Stimulated activated CD8-positive, alpha-beta memory T cell treated with anti-CD3 and anti-CD28 coated beads, Interleukin-15, amount 100 ng/mL, for 1 hour (primary cell): ENCODE results near the gene NDRG4.

ENCODE experiments used
- DNase-seq: peaks from one replicate; pipeline ENCODE4 v3.0.0-alpha.2; 2020; ENCODE audit warnings: low read depth

Gene NDRG4, protein sequence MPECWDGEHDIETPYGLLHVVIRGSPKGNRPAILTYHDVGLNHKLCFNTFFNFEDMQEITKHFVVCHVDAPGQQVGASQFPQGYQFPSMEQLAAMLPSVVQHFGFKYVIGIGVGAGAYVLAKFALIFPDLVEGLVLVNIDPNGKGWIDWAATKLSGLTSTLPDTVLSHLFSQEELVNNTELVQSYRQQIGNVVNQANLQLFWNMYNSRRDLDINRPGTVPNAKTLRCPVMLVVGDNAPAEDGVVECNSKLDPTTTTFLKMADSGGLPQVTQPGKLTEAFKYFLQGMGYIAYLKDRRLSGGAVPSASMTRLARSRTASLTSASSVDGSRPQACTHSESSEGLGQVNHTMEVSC

DNA sequence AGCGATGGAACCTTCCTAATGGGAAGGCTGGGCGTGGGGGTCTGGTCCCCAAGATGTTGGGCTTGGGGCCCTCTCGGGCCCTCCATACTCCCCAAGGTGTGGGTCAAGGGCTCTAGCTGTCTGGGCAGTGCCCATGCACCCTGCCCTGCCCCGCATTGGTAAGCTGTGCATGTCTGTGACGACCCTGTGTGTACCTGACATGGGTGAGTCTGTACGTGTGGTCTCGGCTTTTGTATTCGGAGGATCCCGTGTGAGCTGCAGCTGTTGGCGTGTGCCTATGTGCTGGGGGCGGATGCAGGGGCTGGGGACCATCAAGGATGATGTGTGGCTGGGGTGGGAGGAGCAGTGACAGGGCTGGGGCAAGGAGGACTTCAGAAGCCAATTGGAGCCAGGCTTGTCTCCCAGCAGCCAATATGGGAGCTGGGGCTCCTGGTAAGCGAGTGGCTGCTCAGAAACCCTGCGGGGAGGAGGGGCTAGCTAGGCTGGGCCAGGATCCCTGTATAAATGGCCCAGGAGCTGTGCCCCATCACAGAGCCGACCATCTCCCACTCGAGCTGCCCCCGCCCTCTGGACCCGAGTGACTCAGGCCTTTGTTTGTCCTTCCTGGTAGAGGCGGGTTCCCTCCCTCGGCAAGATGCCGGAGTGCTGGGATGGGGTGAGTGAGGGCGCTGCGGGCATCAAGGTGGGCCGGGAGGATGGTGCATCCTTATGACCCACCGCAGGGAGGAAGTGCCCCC, at the start of gene NDRG4:
Gene NDRG4 (plus strand): TSS at position 529 of the 737 bp plus-strand sequence. CDS start 106 bp downstream, at position 635.
- DNase-seq = no peak

DNA sequence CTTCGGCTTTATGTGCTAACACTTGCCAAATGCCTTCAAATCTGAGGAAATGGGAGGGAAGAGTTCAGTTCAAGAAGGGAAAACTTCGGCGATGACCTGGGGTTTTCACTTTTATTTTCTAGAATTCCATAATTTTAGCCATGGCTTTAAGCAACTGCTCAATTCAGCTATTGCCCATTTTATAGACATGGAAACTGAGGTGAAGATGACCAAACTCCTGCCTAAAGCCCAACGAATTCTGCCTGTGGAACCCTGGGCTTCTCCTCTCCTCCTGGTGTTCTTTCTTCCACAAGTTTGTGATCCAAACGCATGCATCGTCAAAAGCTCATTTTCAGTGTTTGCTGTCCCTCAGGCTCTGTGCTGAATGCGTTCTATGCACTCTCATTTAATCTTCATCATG, 49.4 kb upstream of the NDRG4 start:
- no peak for DNase-seq

DNA sequence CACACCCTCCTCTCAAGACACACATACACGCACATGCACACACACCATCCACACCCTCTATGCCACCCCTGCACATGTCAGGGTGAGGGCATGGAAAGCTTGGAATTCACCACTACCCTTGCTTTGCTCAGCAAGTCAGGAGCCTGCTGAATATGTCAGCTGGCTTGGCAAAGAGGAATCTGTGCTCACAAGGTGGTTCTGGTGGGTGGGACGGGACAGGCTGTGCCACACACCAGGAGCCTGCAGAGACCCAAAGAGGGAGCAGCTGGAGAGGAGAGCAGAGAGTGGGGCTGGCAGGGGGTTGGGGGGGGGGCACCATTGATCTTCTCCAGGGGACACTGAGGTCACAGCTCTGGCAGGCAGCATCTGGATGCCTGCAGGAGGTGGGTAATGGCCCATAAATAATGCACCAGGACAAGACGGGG, 48.7 kb upstream of the NDRG4 start:
- DNase-seq = no peak

DNA sequence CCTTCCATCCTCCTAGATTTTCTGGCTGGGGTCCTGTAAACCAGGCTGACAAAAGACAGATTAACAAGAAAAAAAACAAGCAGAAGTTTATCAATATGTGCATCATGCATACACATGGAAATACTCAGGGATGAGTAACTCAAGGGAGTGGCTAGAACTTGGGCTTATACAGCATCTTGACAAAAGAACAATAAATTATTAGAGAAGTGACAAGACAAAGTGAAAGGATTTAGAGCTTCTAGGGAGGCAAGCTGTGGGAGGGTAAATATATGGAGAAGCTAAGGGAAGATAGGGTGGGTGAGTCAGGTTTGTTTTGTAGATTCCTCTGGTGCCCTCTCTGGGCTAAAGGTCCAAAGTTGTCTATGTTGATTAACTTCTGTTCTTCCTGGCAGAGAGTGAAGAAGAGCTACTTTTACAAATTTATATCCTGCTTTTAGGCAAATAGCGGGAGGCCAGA, 48.0 kb upstream of the NDRG4 start:
- no peak for DNase-seq

DNA sequence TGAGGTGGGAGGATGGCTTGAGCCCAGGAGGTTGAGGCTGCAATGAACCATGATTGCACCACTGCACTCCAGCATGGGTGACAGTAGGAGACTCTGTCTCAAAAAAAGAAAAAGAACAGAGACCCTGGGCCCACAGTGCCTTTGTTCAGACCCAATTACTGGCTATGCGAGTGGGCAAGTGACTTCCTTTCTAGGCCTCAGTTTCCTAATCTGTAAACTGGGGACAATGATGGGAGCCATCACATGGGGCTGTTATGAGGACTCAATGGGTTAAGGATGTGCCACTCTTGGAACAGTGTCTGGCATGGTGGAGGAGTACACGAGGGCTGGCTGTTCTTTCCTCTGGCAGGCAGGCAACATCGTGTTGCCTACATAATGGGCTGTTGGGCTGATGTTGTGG, 47.3 kb upstream of the NDRG4 start:
- DNase-seq = no peak

DNA sequence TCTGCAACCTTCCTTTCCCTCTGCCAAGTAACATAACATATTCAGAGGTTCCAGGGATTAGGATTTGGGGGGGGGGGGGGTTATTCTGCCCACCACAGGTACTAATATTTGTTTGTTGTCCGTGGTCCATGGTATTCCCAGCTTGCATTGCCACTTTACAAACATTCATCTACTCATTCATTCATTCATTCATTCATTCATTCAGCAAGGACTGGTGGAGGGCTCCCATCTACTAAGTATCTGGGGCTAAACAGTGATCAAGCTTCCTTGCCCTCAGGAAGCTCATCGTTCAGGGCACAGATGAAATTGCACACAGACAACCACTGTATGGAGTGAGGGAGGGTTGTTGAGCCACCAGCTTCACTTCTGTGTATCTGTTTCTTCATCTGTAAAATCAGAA, 45.8 kb upstream of the NDRG4 start:
- no peak for DNase-seq

DNA sequence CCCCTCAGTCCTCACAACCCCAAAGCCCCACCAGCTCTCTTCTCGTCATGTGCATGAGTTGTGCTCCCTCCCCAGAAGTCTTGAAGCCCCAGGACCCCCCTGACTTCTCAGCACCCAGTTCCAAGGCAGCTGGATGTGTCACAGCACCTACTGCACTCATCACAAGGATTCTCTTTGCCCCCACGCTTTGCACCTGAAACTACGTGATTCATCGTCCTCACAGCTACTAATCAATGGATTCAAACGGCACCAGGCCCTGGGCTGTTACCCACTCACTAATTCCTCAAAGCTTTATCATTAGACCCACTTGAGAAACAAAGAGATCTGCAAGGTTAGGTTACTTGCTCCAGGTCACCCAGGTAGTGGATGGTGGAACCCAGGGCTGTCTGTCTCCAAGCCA, 45.1 kb upstream of the NDRG4 start:
- no peak for DNase-seq

DNA sequence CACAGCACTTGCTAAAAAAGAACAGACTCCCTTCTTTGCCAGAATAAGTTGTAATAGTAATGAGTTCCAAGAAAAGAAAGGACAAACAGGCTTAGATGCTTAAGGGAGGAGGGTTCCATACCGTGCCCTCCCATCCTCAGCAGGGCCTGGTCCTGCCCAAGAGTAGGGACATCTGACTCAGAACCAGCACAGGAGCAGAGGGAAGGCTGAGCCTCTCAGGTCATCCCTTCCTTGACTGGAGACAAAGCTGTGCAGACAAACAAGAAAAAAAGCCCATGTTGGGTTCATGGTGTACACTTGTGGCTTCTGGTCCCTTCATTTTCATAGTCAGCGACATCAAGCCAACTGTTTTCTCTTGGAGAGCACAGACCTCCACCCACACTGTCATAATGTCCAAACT, 44.2 kb upstream of the NDRG4 start:
- DNase-seq = no peak

DNA sequence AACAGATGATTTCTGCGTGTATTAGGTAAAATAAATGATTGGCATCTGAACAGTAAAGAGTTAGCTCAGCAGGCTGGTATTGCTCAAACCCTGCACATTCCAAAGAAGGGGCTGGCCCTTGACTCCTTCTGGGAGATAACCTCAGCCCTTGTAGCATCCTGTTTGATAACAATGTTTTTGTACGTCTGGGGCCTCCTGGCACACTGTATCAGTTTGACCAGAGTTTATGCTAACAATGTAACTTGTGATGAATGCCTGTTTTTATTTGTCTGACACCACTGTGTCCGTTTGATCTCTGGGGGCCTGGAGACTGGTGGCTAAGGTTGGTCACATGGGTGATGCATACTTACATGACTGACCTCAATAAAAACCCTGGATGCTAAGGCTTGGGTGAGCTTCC, 43.8 kb upstream of the NDRG4 start:
- DNase-seq = no peak

DNA sequence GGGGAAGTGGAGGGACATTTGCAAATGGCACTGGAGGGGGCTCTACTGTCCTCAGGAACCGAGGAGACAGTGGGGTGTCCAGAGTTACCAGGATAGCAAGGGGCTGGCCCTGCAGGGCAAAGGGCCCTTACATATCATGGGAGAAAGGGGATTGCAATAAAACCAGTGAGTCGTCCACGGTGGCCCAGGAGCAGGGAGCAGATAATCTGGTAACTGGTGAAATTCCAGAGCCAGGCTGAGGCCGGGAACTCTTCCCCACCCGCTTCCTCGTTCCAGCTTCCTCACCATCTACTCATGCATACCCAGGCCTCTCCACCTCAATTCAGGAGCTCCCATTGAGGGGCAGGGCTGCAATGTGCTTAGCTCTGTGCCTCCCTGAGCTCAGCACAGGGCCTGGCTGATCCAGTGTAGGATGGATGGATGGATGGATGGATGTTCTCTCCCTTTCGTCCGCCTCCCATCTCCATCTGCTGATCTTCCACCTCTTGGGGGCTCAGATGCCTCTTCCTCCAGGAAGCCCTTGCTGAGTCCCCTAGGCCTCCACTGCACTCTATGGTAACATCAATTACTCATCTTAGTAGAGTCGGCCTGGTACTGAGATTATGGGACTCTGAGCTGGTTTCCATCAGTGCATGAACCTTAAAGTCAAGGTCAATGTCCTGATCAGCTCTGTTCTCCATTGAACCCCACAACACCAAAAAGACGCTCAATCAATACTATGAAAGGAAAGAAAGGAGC, 41.2 kb upstream of the NDRG4 start:
- no peak for DNase-seq

DNA sequence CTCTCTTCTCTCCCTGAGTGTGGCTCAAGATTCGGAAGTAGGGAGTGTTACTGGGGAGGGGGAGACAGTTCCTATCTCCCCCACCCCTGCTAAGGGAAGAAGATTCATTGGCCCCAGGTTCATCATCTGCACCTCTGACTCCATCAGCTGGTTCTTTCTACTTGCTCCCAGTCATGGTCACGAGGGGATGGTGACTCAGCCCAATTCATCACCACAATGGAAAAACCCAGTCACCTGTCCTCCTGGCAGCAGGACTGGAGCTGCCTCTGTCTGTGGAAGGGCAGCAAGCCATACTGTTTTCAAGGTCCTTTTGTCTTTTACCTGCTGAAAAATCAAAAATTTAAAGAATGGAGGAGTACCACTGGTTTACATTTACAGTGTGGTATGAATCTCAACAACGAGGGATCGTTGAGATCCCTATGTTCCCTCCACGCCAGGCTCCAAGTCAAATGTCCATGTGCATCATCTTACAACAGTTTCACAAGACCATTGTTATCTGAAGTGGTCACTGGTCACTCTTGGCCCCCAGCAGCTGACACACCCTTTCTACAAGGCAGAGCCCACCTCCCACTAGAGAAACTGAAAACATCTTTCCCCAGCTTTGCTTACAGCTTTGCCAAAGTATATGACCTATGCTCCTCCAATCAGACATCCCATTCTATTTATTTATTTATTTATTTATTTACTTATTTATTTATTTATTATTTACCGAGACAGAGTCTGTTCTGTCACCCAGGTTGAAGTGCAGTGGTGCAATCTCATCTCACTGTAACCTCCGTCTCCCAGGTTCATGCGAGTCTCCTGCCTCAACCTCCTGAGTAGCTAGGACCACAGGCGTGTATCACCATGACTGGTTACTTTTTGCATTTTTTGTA, 40.4 kb upstream of the NDRG4 start:
- DNase-seq = no peak

DNA sequence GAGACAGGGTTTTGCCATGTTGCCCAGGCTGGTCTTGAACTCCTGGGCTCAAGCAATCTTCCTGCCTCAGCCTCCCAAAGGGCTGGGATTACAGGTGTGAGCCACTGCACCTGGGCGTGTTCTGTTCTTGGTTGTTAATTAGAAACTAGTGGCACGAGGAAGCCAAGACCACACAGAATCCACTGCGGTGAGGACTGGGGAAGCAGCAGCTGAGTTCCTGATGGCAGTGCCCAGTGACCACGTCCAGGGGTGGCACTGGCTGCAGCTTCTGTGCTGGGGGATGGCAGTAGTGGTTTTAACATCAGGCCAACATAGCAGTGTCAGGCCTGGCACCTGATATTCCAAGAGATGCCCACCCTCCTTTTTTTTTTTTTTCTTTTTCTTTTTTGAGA, 39.7 kb upstream of the NDRG4 start:
- no peak for DNase-seq

DNA sequence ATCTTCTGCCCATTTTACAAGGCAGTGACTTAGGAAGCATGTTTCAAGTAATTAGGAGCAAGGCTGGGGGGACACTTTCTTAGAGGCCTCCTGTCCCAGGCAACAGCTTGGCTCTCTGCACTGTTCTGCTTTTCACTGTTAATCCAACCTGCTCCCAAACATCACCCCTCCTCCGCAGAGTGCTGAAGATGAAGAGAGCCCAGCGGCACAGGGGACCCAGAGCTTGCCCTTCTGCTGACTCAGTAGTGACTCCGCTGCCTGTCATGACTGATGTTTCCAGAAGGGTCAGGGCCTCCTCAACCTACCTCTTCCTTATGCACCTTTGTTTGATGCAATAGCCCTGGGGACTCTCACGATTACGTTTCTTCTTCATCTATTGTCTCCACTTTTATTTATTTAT, 38.9 kb upstream of the NDRG4 start:
- no peak for DNase-seq

DNA sequence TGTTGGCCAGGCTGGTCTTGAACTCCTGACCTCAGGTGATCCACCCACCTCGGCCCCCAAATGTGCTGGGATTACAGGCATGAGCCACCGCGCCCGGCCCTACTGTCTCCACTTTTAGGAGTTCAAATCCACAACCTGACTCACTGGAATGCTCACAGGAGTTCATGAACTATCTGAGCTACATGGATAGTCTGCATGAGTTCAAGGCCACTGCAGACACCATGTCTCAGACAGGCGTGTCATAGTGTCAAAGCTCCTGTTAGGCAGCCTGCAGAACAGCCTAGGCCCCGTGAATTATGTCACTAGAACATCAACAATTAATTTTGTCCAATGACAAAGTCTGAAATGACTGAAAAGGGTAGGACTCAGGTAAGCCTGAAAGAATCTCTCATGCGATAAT, 38.3 kb upstream of the NDRG4 start:
- no peak for DNase-seq

DNA sequence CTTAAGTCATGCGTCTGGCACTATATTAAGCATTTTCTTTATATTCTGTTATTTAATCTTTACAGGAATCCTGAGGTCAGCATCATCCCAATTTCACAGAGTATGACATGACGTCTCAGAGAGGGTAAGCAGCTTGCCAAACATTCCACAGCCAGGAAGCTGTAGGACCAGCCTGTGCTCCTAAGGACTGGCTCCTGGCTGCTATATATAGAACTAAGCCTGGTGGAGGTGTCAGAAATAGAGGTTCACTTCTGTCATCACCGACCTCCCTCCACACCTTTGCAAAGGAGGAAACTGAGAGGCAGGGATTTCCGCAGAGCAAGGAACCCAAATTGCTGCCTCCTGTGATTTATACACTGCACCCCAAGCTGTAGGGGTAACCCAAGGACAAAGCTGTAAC, 37.9 kb upstream of the NDRG4 start:
- DNase-seq = no peak

DNA sequence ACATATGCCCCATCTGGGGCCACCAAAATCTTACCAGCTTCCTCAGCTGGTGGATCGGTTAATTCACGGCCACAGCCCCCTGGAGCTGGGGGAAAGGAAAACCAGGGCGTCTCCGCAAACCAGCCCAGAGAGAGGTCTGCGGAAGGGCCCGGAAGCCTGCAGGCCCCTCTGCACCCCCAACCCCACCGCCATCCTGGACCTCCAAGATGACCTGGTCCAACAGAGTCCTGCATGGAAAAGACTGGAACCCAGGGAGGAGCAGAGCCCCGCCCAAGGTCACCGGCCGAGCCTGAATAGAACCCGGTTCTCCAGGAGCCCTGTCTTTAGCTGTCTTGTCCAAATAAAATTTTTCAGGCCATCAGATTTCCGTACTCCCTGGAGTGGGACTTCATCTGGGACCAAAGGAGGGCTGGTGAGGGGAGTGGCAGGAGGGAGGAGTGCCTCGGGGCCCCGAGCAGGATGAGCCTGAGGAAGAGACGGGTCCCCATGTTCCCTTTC, 37.4 kb upstream of the NDRG4 start:
- no peak for DNase-seq

DNA sequence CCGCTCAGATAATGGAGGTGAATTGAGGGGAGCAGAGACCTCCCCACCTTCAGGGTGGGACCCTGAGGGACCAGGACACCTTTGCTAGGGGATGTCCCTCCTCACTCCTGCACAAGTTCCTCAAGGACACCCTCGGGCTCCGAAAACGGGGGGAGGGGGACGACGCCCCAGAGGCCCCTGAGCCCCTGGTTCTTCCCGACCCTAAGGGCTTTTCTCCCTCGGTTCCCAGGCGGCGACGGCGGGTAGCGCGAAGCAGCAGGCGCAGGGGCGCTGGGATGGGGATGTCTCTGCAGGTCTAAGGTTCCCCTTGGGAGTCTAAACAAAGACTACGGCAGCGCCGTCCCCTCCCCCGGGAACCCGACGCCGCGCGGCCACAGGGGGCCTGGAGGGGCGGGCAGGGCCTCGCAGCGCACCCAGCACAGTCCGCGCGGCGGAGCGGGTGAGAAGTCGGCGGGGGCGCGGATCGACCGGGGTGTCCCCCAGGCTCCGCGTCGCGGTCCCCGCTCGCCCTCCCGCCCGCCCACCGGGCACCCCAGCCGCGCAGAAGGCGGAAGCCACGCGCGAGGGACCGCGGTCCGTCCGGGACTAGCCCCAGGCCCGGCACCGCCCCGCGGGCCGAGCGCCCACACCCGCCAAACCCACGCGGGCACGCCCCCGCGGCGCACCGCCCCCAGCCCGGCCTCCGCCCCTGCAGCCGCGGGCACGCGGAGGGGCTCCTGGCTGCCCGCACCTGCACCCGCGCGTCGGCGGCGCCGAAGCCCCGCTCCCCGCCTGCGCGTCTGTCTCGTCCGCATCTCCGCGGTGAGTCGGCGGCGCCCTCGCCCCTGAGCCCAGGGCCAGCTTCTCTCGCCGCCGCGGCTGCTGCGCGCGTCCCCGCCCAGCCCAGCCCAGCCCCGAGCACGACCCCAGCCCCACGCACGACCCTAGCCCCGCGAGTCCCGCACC, 36.7 kb upstream of the NDRG4 start:
- no peak for DNase-seq

DNA sequence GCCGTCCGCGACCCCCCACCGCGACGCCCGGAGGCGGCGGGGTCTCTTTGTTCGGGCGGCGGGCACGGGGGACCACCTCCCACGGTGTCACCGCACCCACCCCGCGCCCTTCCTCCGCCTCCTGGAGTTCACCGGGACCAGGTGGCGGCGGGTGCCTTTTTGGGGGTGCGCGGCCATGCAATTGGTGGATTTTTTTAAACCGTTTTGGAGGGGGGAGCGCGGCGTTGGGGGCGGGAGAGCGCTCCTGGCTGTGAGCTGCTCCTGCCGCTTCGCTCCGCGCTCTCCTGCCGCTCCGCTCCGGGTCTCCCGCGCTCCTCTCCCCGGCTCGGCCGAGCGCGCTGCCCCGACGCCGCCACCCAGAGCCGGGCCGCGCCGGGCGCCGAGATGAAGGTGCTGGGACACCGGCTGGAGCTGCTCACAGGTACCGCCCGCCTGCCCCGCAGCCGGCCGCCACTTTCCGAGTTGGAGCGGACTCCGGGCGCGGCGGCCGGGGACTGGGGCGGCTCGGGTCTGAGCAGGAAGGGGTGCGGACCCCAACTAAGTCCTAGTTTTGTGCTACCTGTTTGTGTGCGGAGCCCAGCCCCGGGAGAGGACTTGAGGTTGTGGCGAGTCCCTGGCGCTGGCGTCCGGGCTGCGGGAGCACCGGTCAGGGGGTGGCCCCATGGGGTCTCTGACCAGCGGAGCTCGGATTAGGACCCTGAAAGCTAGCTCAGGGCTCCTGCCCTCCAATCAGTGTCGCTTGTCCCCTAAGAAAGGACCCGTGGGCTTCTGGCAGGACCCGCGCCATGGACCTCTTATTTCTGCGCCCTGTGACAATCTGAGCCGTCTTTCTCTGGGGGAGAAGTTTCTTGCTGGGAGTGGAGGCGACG, 35.7 kb upstream of the NDRG4 start:
- no peak for DNase-seq

DNA sequence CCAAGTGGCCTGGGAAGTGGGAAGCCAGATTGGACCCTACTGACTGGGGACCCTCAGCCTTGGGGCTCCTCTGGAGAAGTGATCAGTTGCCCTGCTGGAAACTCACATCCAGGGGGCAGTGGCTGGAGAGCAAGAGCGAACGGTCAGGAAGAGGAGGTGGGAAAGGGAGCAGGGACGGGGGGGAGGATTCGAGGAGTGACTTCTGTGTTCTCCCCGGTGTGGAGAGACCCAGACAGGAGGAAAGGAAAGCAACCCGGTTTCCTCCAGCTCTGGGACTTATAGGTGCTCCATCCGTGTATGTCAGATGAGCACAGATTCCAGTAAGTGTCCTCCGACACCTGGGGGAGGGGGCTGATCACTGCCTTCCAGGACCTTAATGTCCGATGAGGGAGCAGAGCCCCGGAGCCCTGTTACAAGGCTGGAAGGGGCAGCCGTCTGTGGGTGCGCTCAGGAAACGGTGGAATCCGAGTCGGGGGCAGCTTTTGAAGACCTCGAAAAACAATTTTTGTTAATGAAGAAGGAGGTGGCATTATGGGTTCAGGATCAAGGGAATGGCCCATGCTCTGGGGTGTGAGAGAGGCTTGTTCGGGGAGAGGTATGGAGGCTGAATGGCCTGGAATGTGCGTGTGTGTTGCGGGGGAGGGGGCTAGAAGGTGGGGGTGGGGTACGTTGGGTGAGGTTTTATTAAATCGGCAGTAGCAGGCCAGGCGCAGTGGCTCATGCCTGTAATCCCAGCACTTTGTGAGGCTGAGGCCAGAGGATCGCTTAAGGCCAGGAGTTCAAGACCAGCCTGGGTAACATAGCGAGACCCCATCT, 34.8 kb upstream of the NDRG4 start:
- no peak for DNase-seq
